HepG2 (cell line): ENCODE data around the gene USP30. TPM values are rescaled to one million over a fixed set of nuclear protein-coding genes. Genes with fewer than 3 reads are reported as not detected.
A peak's percentile ranks its signal among the peaks of the same experiment; 100 is the strongest.

Experiments used
- AHR ChIP-seq: IDR thresholded peaks from 2 replicates; pipeline ENCODE4 v1.6.1; 2018; ENCODE audit warnings: missing genetic modification reagents, missing compliant biosample characterization
- EHMT2 ChIP-seq: fragments of 200-600 bp; sonication (generic); IDR thresholded peaks from 2 replicates; pipeline ENCODE4 v1.7.0; 2017; ENCODE audit warnings: antibody characterized with exemption, low read depth, low read length, borderline replicate concordance
- GTF2F1 ChIP-seq: fragments of 150-350 bp; IDR thresholded peaks from 2 replicates; pipeline ENCODE4 v1.6.1; 2014; ENCODE audit warnings: low read length
- JUND ChIP-seq: sonication (generic); formaldehyde crosslinking; IDR thresholded peaks from 2 replicates; pipeline ENCODE4 v1.8.0; 2022; ENCODE audit warnings: mild to moderate bottlenecking, missing genetic modification reagents
- PLRG1 ChIP-seq: fragments of 450-650 bp; conservative IDR thresholded peaks from 2 replicates; pipeline ENCODE4 v1.6.1; 2016
- PRPF4 ChIP-seq: fragments of 200-400 bp; formaldehyde crosslinking; IDR thresholded peaks from 2 replicates; pipeline ENCODE4 v1.6.1; 2016; ENCODE audit warnings: low read length, low read depth; ENCODE audit not compliant: poor library complexity, severe bottlenecking
- RARA ChIP-seq: IDR thresholded peaks from 2 replicates; pipeline ENCODE4 v1.6.1; 2016; ENCODE audit warnings: missing genetic modification reagents, missing compliant biosample characterization
- SNRNP70 ChIP-seq: fragments of 200-400 bp; formaldehyde crosslinking; IDR thresholded peaks from 2 replicates; pipeline ENCODE4 v1.6.1; 2017; ENCODE audit warnings: mild to moderate bottlenecking, low read depth, low read length, moderate library complexity
- TBL1XR1 ChIP-seq: fragments of 150-350 bp; IDR thresholded peaks from 2 replicates; pipeline ENCODE4 v1.6.1; 2014; ENCODE audit warnings: borderline replicate concordance, low read length; ENCODE audit not compliant: partially characterized antibody
- TP53 ChIP-seq: sonication (generic); formaldehyde crosslinking; conservative IDR thresholded peaks from 2 replicates; pipeline ENCODE4 v1.4.0; 2020; ENCODE audit warnings: missing genetic modification reagents
- ZNF317 ChIP-seq: sonication (generic); formaldehyde crosslinking; IDR thresholded peaks from 2 replicates; pipeline ENCODE4 v1.5.0; 2020; ENCODE audit warnings: mild to moderate bottlenecking, missing genetic modification reagents
- ZNF33B ChIP-seq: sonication (generic); formaldehyde crosslinking; IDR thresholded peaks from 2 replicates; pipeline ENCODE4 v1.5.1; 2020; ENCODE audit warnings: mild to moderate bottlenecking, missing genetic modification reagents
- ZNF446 ChIP-seq: sonication (generic); formaldehyde crosslinking; IDR thresholded peaks from 2 replicates; pipeline ENCODE4 v1.5.0; 2020; ENCODE audit warnings: mild to moderate bottlenecking, missing genetic modification reagents
- ZNF577 ChIP-seq: sonication (generic); formaldehyde crosslinking; IDR thresholded peaks from 2 replicates; pipeline ENCODE4 v1.4.0; 2020; ENCODE audit warnings: mild to moderate bottlenecking, low read depth, missing genetic modification reagents, borderline replicate concordance
- ZNF589 ChIP-seq: sonication (generic); formaldehyde crosslinking; conservative IDR thresholded peaks from 2 replicates; pipeline ENCODE4 v1.8.0; 2022; ENCODE audit warnings: mild to moderate bottlenecking, moderate library complexity, missing genetic modification reagents
- ZNF619 ChIP-seq: sonication (generic); formaldehyde crosslinking; IDR thresholded peaks from 2 replicates; pipeline ENCODE4 v1.4.0; 2020; ENCODE audit warnings: mild to moderate bottlenecking, missing genetic modification reagents
- ZNF749 ChIP-seq: sonication (generic); formaldehyde crosslinking; IDR thresholded peaks from 2 replicates; pipeline ENCODE4 v1.8.0; 2022; ENCODE audit warnings: mild to moderate bottlenecking, missing genetic modification reagents, moderate library complexity, borderline replicate concordance
- ZNF768 ChIP-seq: sonication (generic); formaldehyde crosslinking; IDR thresholded peaks from 2 replicates; pipeline ENCODE4 v1.4.0; 2020; ENCODE audit warnings: missing genetic modification reagents
- ZNF816 ChIP-seq: sonication (generic); formaldehyde crosslinking; IDR thresholded peaks from 2 replicates; pipeline ENCODE4 v1.8.0; 2022; ENCODE audit warnings: missing genetic modification reagents, mild to moderate bottlenecking, borderline replicate concordance
- ZSCAN9 ChIP-seq: IDR thresholded peaks from 2 replicates; pipeline ENCODE4 v1.6.1; 2016; ENCODE audit warnings: borderline replicate concordance
- polyA plus RNA-seq, 8 experiments: library from polyadenylated mRNA; depleted of rRNA in 3 of 8; stranded (reverse) in 7 of 8; unstranded in 1 of 8; fragments of >200 nt; fragmentation: Illumina TruSeq in 4 of 8; extraction: Trizol in 4 of 8; gene quantifications; 2 replicates each; pipeline versions ENCODE4 v1.2.1 to v1.2.3, GENCODE V29; 2011 to 2016; ENCODE audit warnings: low read depth in 4 of 8, missing spikeins in 1 of 8, mixed read lengths in 1 of 8; ENCODE audit not compliant: insufficient read depth in 1 of 8
- total RNA-seq, 5 experiments: library from RNA; depleted of rRNA; stranded (reverse); fragments of >200 nt; fragmentation: Illumina TruSeq; extraction: Trizol; gene quantifications; 2 replicates each; pipeline ENCODE4 v1.2.3, GENCODE V29; 2016; ENCODE audit warnings: low read depth in 1 of 5
- TF ChIP-seq, protein P1 (sequence below): sonication (generic); formaldehyde crosslinking; IDR thresholded peaks from 2 replicates; pipeline ENCODE4 v1.5.0; 2020; ENCODE audit warnings: missing genetic modification reagents
- TF ChIP-seq, protein P2 (sequence below): sonication (generic); formaldehyde crosslinking; IDR thresholded peaks from 2 replicates; pipeline ENCODE4 v1.4.0; 2020; ENCODE audit warnings: low read depth, mild to moderate bottlenecking, missing genetic modification reagents
- TF ChIP-seq, protein P3 (sequence below): sonication (generic); formaldehyde crosslinking; IDR thresholded peaks from 2 replicates; pipeline ENCODE4 v1.5.0; 2020; ENCODE audit warnings: missing genetic modification reagents, mild to moderate bottlenecking, borderline replicate concordance
- TF ChIP-seq, protein P4 (sequence below): sonication (generic); formaldehyde crosslinking; IDR thresholded peaks from 2 replicates; pipeline ENCODE4 v1.8.0; 2022; ENCODE audit warnings: missing genetic modification reagents, low read depth, mild to moderate bottlenecking, borderline replicate concordance
- TF ChIP-seq, protein P5 (sequence below): IDR thresholded peaks from 2 replicates; pipeline ENCODE4 v1.6.1; 2016; ENCODE audit warnings: low read depth

USP30 gene
- total and polyA plus RNA-seq, 2 of the 13 experiments (the other 11 are each of a cell fraction or from before 2014, with no cell fraction given), result 11.2 to 20.8 TPM

DNA sequence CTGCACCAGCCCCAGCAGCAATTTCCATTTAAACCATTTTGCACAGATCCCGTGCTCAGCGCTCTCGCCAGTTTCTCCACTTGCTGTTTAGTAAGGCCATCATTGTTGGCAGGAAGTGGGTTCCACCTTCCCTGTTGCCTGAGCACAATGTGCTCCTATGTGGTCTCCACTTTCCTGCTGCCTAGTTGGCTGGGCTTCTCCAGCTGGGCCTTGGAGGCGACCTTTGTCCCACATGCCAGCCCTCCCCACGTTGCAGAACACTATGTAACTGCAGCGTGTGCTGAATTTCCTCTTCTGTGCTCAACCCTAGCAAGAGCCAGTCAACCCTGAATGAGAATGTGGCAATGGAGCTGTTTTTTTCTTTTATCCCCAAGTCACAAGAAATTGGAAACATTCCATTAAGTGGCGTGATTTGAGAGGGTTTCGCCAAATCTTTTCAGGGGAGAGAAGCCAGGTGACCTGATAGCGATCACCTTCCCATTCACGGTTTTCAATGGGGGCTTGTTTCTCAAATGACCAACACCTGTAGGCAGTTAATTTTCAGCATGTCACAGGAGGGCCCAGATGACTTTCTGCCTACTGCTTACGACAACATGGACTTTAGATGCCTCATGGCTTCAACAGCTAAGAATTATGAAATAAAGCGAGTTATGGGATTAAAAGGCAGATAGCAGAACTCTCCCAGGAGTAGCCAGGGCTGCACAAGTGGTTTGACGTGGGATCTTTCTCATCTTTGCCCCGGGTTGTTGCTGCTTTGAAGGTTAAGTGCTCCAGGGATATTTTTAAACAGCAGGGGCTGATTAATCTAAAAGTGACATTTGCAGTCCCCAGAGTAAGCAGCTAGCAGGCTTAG, 63.6 kb downstream of the USP30 start, which contains the start of gene ACACB (continued):
- TF ChIP-seq, protein P1, sequence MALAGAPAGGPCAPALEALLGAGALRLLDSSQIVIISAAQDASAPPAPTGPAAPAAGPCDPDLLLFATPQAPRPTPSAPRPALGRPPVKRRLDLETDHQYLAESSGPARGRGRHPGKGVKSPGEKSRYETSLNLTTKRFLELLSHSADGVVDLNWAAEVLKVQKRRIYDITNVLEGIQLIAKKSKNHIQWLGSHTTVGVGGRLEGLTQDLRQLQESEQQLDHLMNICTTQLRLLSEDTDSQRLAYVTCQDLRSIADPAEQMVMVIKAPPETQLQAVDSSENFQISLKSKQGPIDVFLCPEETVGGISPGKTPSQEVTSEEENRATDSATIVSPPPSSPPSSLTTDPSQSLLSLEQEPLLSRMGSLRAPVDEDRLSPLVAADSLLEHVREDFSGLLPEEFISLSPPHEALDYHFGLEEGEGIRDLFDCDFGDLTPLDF (CRISPR knock-in tag), result no peak
- TF ChIP-seq ZNF317 (CRISPR knock-in tag) (peak; percentile 44; the same call in 1 of the 2 replicates), ZNF589 (no peak), ZNF619 (CRISPR knock-in tag) (no peak), ZNF768 (CRISPR knock-in tag) (0 out of 2 replicates have a peak, but pooled peaks have one; percentile 21), EHMT2 (no peak), SNRNP70 (no peak), PRPF4 (no peak), ZNF816 (CRISPR knock-in tag) (no peak), ZNF446 (CRISPR knock-in tag) (no peak), JUND (peak; percentile 56; the same call in 1 of the 2 replicates), ZNF33B (CRISPR knock-in tag) (0 out of 2 replicates have a peak, but pooled peaks have one; percentile 42), GTF2F1 (no peak), ZSCAN9 (CRISPR knock-in tag) (peak; percentile 77; the same call in 1 of the 2 replicates), TBL1XR1 (no peak), ZNF749 (CRISPR knock-in tag) (no peak), PLRG1 (no peak), TP53 (CRISPR knock-in tag) (no peak), ZNF577 (CRISPR knock-in tag) (no peak), RARA (CRISPR knock-in tag) (peak; percentile 34; the same call in 1 of the 2 replicates), AHR (CRISPR knock-in tag) (no peak)
- TF ChIP-seq, protein P2, sequence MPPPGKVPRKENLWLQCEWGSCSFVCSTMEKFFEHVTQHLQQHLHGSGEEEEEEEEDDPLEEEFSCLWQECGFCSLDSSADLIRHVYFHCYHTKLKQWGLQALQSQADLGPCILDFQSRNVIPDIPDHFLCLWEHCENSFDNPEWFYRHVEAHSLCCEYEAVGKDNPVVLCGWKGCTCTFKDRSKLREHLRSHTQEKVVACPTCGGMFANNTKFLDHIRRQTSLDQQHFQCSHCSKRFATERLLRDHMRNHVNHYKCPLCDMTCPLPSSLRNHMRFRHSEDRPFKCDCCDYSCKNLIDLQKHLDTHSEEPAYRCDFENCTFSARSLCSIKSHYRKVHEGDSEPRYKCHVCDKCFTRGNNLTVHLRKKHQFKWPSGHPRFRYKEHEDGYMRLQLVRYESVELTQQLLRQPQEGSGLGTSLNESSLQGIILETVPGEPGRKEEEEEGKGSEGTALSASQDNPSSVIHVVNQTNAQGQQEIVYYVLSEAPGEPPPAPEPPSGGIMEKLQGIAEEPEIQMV, result peak; percentile 66; the same call in 1 of the 2 replicates
- TF ChIP-seq, protein P3, sequence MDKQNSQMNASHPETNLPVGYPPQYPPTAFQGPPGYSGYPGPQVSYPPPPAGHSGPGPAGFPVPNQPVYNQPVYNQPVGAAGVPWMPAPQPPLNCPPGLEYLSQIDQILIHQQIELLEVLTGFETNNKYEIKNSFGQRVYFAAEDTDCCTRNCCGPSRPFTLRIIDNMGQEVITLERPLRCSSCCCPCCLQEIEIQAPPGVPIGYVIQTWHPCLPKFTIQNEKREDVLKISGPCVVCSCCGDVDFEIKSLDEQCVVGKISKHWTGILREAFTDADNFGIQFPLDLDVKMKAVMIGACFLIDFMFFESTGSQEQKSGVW (CRISPR knock-in tag), result no peak
- TF ChIP-seq, protein P4, sequence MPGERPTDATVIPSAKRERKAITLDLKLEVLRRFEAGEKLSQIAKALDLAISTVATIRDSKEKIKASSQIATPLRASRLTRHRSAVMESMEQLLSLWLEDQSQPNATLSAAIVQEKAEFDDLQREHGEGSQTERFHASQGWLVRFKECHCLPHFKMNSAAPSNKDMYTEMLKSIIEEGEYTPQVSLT (CRISPR knock-in tag), result no peak
- TF ChIP-seq, protein P5, sequence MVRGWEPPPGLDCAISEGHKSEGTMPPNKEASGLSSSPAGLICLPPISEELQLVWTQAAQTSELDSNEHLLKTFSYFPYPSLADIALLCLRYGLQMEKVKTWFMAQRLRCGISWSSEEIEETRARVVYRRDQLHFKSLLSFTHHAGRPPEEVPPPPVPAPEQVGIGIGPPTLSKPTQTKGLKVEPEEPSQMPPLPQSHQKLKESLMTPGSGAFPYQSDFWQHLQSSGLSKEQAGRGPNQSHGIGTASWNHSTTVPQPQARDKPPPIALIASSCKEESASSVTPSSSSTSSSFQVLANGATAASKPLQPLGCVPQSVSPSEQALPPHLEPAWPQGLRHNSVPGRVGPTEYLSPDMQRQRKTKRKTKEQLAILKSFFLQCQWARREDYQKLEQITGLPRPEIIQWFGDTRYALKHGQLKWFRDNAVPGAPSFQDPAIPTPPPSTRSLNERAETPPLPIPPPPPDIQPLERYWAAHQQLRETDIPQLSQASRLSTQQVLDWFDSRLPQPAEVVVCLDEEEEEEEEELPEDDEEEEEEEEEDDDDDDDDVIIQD (CRISPR knock-in tag), result no peak
